Mesenchymal stem cell (in vitro differentiated cells and primary cell): ENCODE data around the gene RAB14. TPM values are rescaled to one million over a fixed set of nuclear protein-coding genes. Genes with fewer than 3 reads are reported as not detected.
"Not testable (repeated sequence)": the region's sequence is repeated elsewhere in the genome, so short reads cannot be mapped to it uniquely, and the experiment has no call there.

Source experiments
- DNase-seq: peaks from one replicate; pipeline ENCODE4 v3.0.0-alpha.2; 2013
- H2AFZ ChIP-seq: one replicate; pipeline ENCODE4 v1.6.1; 2013; ENCODE audit warnings: low read depth, mild to moderate bottlenecking, control low read depth, inconsistent platforms, low read length, moderate library complexity
- H2AK5ac ChIP-seq: 2 replicates; pipeline ENCODE4 v1.6.1; 2013; ENCODE audit warnings: low read length, moderate library complexity, mild to moderate bottlenecking, inconsistent platforms; ENCODE audit not compliant: severe bottlenecking
- H2BK120ac ChIP-seq: one replicate; pipeline ENCODE4 v1.6.1; 2013; ENCODE audit warnings: low read depth, mild to moderate bottlenecking, inconsistent platforms, low read length, moderate library complexity
- H2BK12ac ChIP-seq, 2 experiments: one replicate each; pipeline ENCODE4 v1.6.1; 2013; ENCODE audit warnings: inconsistent platforms in 2 of 2, low read length in 2 of 2, mild to moderate bottlenecking in 2 of 2, moderate library complexity in 2 of 2, control low read depth in 1 of 2
- H2BK15ac ChIP-seq: one replicate; pipeline ENCODE4 v1.6.1; 2013; ENCODE audit warnings: mild to moderate bottlenecking, low read depth, inconsistent platforms; ENCODE audit not compliant: poor library complexity, severe bottlenecking
- H2BK5ac ChIP-seq: 2 replicates; pipeline ENCODE4 v1.6.1; 2013; ENCODE audit warnings: low read depth, mild to moderate bottlenecking, low read length, control low read depth, inconsistent platforms; ENCODE audit not compliant: poor library complexity, severe bottlenecking
- H3K14ac ChIP-seq, 2 experiments: one replicate each; pipeline ENCODE4 v1.6.1; 2013; ENCODE audit warnings: inconsistent platforms in 2 of 2, low read length in 2 of 2, control low read depth in 1 of 2, mild to moderate bottlenecking in 1 of 2, moderate library complexity in 1 of 2
- H3K18ac ChIP-seq, 2 experiments: one replicate each; pipeline ENCODE4 v1.6.1; 2013; ENCODE audit warnings: inconsistent platforms in 2 of 2, low read length in 2 of 2, control low read depth in 1 of 2, low read depth in 1 of 2, mild to moderate bottlenecking in 1 of 2
- H3K23ac ChIP-seq, 2 experiments: one replicate each; pipeline ENCODE4 v1.6.1; 2013; ENCODE audit warnings: inconsistent platforms in 2 of 2, low read length in 2 of 2, mild to moderate bottlenecking in 2 of 2, moderate library complexity in 2 of 2, control low read depth in 1 of 2
- H3K27ac ChIP-seq: 2 replicates; pipeline ENCODE4 v1.5.1; 2013; ENCODE audit warnings: mild to moderate bottlenecking, moderate library complexity, low read length, control low read depth, inconsistent platforms; ENCODE audit not compliant: poor library complexity, severe bottlenecking
- H3K27me3 ChIP-seq, 2 experiments: 2 replicates each; pipeline versions ENCODE4 v1.6.1 to v1.7.0; 2013; ENCODE audit warnings: low read length in 2 of 2, mild to moderate bottlenecking in 2 of 2, moderate library complexity in 2 of 2, control low read depth in 1 of 2, inconsistent platforms in 1 of 2; ENCODE audit not compliant: control insufficient read depth in 1 of 2, insufficient read depth in 1 of 2
- H3K36me3 ChIP-seq, 2 experiments: 2 replicates each; pipeline versions ENCODE4 v1.6.1 to v1.7.0; 2013; ENCODE audit warnings: low read length in 2 of 2, control low read depth in 1 of 2, inconsistent platforms in 1 of 2, low read depth in 1 of 2, mild to moderate bottlenecking in 1 of 2; ENCODE audit not compliant: insufficient read depth in 2 of 2, control insufficient read depth in 1 of 2
- H3K4ac ChIP-seq, 2 experiments: one replicate each; pipeline ENCODE4 v1.6.1; 2013; ENCODE audit warnings: inconsistent platforms in 2 of 2, low read length in 2 of 2, mild to moderate bottlenecking in 2 of 2, moderate library complexity in 2 of 2, control low read depth in 1 of 2, low read depth in 1 of 2
- H3K4me1 ChIP-seq: 2 replicates; pipeline ENCODE4 v1.6.1; 2013; ENCODE audit warnings: low read depth, low read length, control low read depth; ENCODE audit not compliant: control insufficient read depth, insufficient read depth
- H3K4me2 ChIP-seq: 2 replicates; pipeline ENCODE4 v1.6.1; 2013; ENCODE audit warnings: low read length, mild to moderate bottlenecking, inconsistent platforms; ENCODE audit not compliant: poor library complexity, severe bottlenecking
- H3K4me3 ChIP-seq, 2 experiments: 2 replicates each; pipeline versions ENCODE4 v1.5.1 to v1.7.0; 2013; ENCODE audit warnings: low read length in 2 of 2, mild to moderate bottlenecking in 2 of 2, control low read depth in 1 of 2, low read depth in 1 of 2; ENCODE audit not compliant: insufficient read depth in 1 of 2
- H3K79me1 ChIP-seq: replicated peaks from 2 replicates; pipeline ENCODE4 v1.6.1; 2013; ENCODE audit warnings: mild to moderate bottlenecking, control low read depth, low read length, inconsistent platforms; ENCODE audit not compliant: poor library complexity, severe bottlenecking
- H3K9ac ChIP-seq: 2 replicates; pipeline ENCODE4 v1.7.0; 2013; ENCODE audit warnings: mild to moderate bottlenecking, low read length, moderate library complexity
- H3K9me3 ChIP-seq: 2 replicates; pipeline ENCODE4 v1.7.0; 2013; ENCODE audit warnings: mild to moderate bottlenecking, low read length; ENCODE audit not compliant: control insufficient read depth
- H4K8ac ChIP-seq: one replicate; pipeline ENCODE4 v1.6.1; 2013; ENCODE audit warnings: inconsistent platforms, mild to moderate bottlenecking, low read length, moderate library complexity
- H4K91ac ChIP-seq: one replicate; pipeline ENCODE4 v1.6.1; 2013; ENCODE audit warnings: mild to moderate bottlenecking, low read length, inconsistent platforms
- WGBS: methylation state at CpG from one replicate; pipeline ENCODE4 v1.1.7; 2013; ENCODE audit warnings: mixed read lengths; 5-methylcytosine and 5-hydroxymethylcytosine counted together
- small RNA-seq: library from polyadenylated mRNA; stranded (forward); fragments of <200 nt; extraction: miRNeasy Mini kit (QIAGEN cat#:217004); gene quantifications from one replicate; pipeline ENCODE3, GENCODE V24; 2013; ENCODE audit warnings: low read depth

Gene RAB14

DNA sequence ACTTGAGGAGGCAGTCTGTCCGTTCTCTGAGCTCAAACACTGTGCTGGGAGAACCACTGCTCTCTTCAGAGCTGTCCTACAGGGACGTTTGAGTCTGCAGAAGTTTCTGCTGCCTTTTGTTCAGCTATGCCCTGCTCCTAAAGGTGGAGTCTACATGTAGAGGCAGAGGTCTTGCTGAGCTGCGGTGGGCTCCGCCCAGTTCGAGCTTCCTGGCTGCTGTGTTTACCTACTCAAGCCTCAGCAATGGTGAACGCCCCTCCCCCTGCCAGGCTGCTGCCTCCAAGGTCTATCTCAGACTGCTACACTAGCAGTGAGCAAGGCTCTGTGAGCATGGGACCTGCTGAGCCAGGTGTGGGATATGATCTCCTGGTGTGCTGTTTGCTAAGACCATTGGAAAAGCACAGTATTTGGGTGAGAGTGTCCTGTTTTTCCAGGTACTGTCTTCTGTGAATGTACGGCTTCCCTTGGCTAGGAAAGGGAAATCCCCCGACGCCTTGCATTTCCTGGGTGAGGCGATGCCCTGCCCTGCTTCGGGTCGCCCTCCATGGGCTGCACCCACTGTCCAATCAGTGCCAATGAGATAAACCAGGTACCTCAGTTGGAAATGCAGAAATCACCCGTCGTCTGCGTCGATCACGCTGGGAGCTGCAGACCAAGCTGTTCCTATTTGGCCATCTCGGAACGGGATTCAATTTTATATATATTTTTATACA, 68.4 kb downstream of the RAB14 start:
- Histone ChIP-seq H3K9me3 (no peaks in the 10 kb centered on the region), H2BK5ac (no peak overlapping the region), H3K36me3 (peaks cover 8 to 12% of the 10 kb centered on the region in 2 experiments), H3K4me3 (no peak overlapping the region), H3K23ac (no peak overlapping the region), H4K8ac (peak overlapping the region; percentile 37), H2BK120ac (no peak overlapping the region), H3K79me1 (peaks cover 12% of the 10 kb centered on the region), H3K27ac (no peak overlapping the region), H3K4me2 (no peak overlapping the region), H3K27me3 (no peaks in the 10 kb centered on the region), H2BK15ac (no peak overlapping the region), H3K4ac (no peak overlapping the region), H2AK5ac (no peak overlapping the region), H3K4me1 (peaks cover 3% of the 10 kb centered on the region), H3K14ac (no peak overlapping the region), H3K9ac (no peak overlapping the region), H3K18ac (no peak overlapping the region), H4K91ac (no peak overlapping the region), H2AFZ (no peak overlapping the region), H2BK12ac (no peak overlapping the region)
- 89% methylated on average over 19 of the region's 19 CpGs for WGBS
- no peak for DNase-seq

DNA sequence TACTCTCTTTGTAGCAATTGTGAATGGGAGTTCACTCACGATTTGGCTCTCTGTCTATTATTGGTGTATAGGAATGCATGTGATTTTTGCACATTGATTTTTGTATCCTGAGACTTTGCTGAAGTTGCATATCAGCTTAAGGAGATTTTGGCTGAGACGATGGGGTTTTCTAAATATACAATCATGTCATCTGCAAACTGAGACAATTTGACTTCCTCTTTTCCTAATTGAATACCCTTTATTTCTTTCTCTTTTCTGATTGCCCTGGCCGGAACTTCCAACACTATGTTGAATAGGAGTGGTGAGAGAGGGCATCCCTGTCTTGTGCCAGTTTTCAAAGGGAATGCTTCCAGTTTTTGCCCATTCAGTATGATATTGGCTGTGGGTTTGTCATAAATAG, 72.3 kb downstream of the RAB14 start:
- H2BK120ac ChIP-seq, H3K4me2 ChIP-seq, H2AFZ ChIP-seq, H2BK12ac ChIP-seq, H3K4me1 ChIP-seq, H3K18ac ChIP-seq, H4K91ac ChIP-seq, H2BK5ac ChIP-seq, H3K23ac ChIP-seq, H2AK5ac ChIP-seq, H3K4me3 ChIP-seq, DNase-seq, H2BK15ac ChIP-seq, H3K27me3 ChIP-seq, H3K36me3 ChIP-seq, H3K4ac ChIP-seq, H3K14ac ChIP-seq, H3K9ac ChIP-seq, H3K27ac ChIP-seq, H4K8ac ChIP-seq, H3K9me3 ChIP-seq: not testable (repeated sequence)
- 100% methylated on average over 1 of the region's 3 CpGs for WGBS
- peaks cover 13% of the 10 kb centered on the region for H3K79me1 ChIP-seq

Small RNA genes lying within 50 kb of the gene (small RNA-seq; reads per million reads assigned to genes)
- not detected for gene RN7SL181P
